HepG2 (cell line): Measurements from ENCODE around the gene SMAP1. TPM values are rescaled to one million over a fixed set of nuclear protein-coding genes. Genes with fewer than 3 reads are reported as not detected.

Source experiments
- AHDC1 ChIP-seq: sonication (generic); formaldehyde crosslinking; IDR thresholded peaks from 2 replicates; pipeline ENCODE4 v1.5.1; 2020; ENCODE audit warnings: mild to moderate bottlenecking, missing genetic modification reagents, borderline replicate concordance
- ATF3 ChIP-seq: sonication (generic); formaldehyde crosslinking; IDR thresholded peaks from 2 replicates; pipeline ENCODE4 v1.4.0; 2020; ENCODE audit warnings: missing genetic modification reagents
- CSRNP2 ChIP-seq: sonication (generic); formaldehyde crosslinking; conservative IDR thresholded peaks from 2 replicates; pipeline ENCODE4 v1.8.0; 2022; ENCODE audit warnings: low read depth, missing genetic modification reagents
- EP300 ChIP-seq, 3 experiments: sonication (generic) in 1 of 3; formaldehyde crosslinking in 1 of 3; IDR thresholded peaks; 2 replicates each; pipeline versions ENCODE4 v1.5.1 to v1.6.1; 2011 to 2020; ENCODE audit warnings: low read depth in 2 of 3, low read length in 2 of 3, borderline replicate concordance in 1 of 3, improper control_type of control experiment in 1 of 3, mild to moderate bottlenecking in 1 of 3, missing genetic modification reagents in 1 of 3, moderate library complexity in 1 of 3
- ETS1 ChIP-seq: sonication (generic); formaldehyde crosslinking; IDR thresholded peaks from 2 replicates; pipeline ENCODE4 v1.4.0; 2020; ENCODE audit warnings: missing genetic modification reagents
- HCFC1 ChIP-seq: fragments of 150-350 bp; IDR thresholded peaks from 2 replicates; pipeline ENCODE4 v1.6.1; 2014; ENCODE audit warnings: low read depth, low read length
- JUNB ChIP-seq: sonication (generic); formaldehyde crosslinking; IDR thresholded peaks from 2 replicates; pipeline ENCODE4 v1.8.0; 2022; ENCODE audit warnings: missing genetic modification reagents, mild to moderate bottlenecking, borderline replicate concordance
- KLF16 ChIP-seq, 2 experiments: sonication (generic) in 1 of 2; formaldehyde crosslinking in 1 of 2; IDR thresholded peaks; 2 replicates each; pipeline versions ENCODE4 v1.6.1 to v1.8.0; 2016 to 2023; ENCODE audit warnings: missing genetic modification reagents in 2 of 2, missing compliant biosample characterization in 1 of 2
- NR2F2 ChIP-seq: IDR thresholded peaks from 2 replicates; pipeline ENCODE4 v1.6.1; 2012; ENCODE audit warnings: low read depth, inconsistent platforms, borderline replicate concordance
- ONECUT2 ChIP-seq: sonication (generic); formaldehyde crosslinking; IDR thresholded peaks from 2 replicates; pipeline ENCODE4 v1.4.0; 2020; ENCODE audit warnings: missing genetic modification reagents
- POLR2AphosphoS2 ChIP-seq: IDR thresholded peaks from 2 replicates; pipeline ENCODE4 v1.6.1; 2011; ENCODE audit warnings: low read depth, low read length, improper control_type of control experiment
- PRMT3 ChIP-seq: sonication (generic); formaldehyde crosslinking; IDR thresholded peaks from 2 replicates; pipeline ENCODE4 v1.8.1; 2022; ENCODE audit warnings: low read depth, mild to moderate bottlenecking, moderate library complexity, missing genetic modification reagents, borderline replicate concordance
- SIX1 ChIP-seq: sonication (generic); formaldehyde crosslinking; IDR thresholded peaks from 2 replicates; pipeline ENCODE4 v1.4.0; 2020; ENCODE audit warnings: missing genetic modification reagents, borderline replicate concordance
- TCF7 ChIP-seq: sonication (generic); IDR thresholded peaks from 2 replicates; pipeline ENCODE4 v1.6.1; 2016; ENCODE audit warnings: antibody characterized with exemption, low read depth
- TCF7L2 ChIP-seq: IDR thresholded peaks from 2 replicates; pipeline ENCODE4 v1.6.1; 2011; ENCODE audit warnings: mild to moderate bottlenecking, low read depth, low read length, moderate library complexity
- TERF1 ChIP-seq: sonication (generic); formaldehyde crosslinking; IDR thresholded peaks from 2 replicates; pipeline ENCODE4 v1.8.0; 2022; ENCODE audit warnings: mild to moderate bottlenecking, missing genetic modification reagents, moderate library complexity
- TOPORS ChIP-seq: sonication (generic); formaldehyde crosslinking; IDR thresholded peaks from 2 replicates; pipeline ENCODE4 v1.8.0; 2023; ENCODE audit warnings: mild to moderate bottlenecking, missing genetic modification reagents
- polyA plus RNA-seq, 8 experiments: library from polyadenylated mRNA; depleted of rRNA in 3 of 8; stranded (reverse) in 7 of 8; unstranded in 1 of 8; fragments of >200 nt; fragmentation: Illumina TruSeq in 4 of 8; extraction: Trizol in 4 of 8; gene quantifications; 2 replicates each; pipeline versions ENCODE4 v1.2.1 to v1.2.3, GENCODE V29; 2011 to 2016; ENCODE audit warnings: low read depth in 4 of 8, missing spikeins in 1 of 8, mixed read lengths in 1 of 8; ENCODE audit not compliant: insufficient read depth in 1 of 8
- total RNA-seq, 5 experiments: library from RNA; depleted of rRNA; stranded (reverse); fragments of >200 nt; fragmentation: Illumina TruSeq; extraction: Trizol; gene quantifications; 2 replicates each; pipeline ENCODE4 v1.2.3, GENCODE V29; 2016; ENCODE audit warnings: low read depth in 1 of 5

The SMAP1 gene
- total and polyA plus RNA-seq, 2 of the 13 experiments (the other 11 are each of a cell fraction or from before 2014, with no cell fraction given) = 13.4 to 17.8 TPM

GRCh38 chr6:70839286-70840266 is 171.9 kb downstream of the SMAP1 start (continued):
- 0 out of 4 replicates have a peak, but pooled peaks of 1 of the 2 experiments have one; percentile 35 for TF ChIP-seq KLF16 (CRISPR knock-in tag; IDR thresholded peaks at IDR 0.05)
- no peak for TF ChIP-seq CSRNP2 (CRISPR knock-in tag)
- TF ChIP-seq PRMT3 (CRISPR knock-in tag) = no peak
- TF ChIP-seq ONECUT2 (CRISPR knock-in tag) = peak; percentile 74
- no peak for TF ChIP-seq ATF3
- TF ChIP-seq AHDC1 (CRISPR knock-in tag) = peak; percentile 42; the same call in 1 of the 2 replicates
- TF ChIP-seq NR2F2 = no peak
- TF ChIP-seq HCFC1 = no peak
- TF ChIP-seq JUNB (CRISPR knock-in tag) = no peak
- no peak for TF ChIP-seq TOPORS (CRISPR knock-in tag)
- TF ChIP-seq TCF7L2 = no peak
- TF ChIP-seq TCF7 = peak; percentile 17; the same call in 1 of the 2 replicates
- TF ChIP-seq SIX1 (CRISPR knock-in tag) = no peak
- TF ChIP-seq EP300 (IDR thresholded peaks at IDR 0.05; ENCODE audit: low read depth in 2 of 2, low read length in 2 of 2) = 0 out of 4 replicates have a peak, but pooled peaks of 1 of the 2 experiments have one; percentile 11
- no peak for TF ChIP-seq EP300 (CRISPR knock-in tag; IDR thresholded peaks at IDR 0.05; ENCODE audit: borderline replicate concordance)
- TF ChIP-seq ETS1 (CRISPR knock-in tag) = no peak
- no peak for TF ChIP-seq TERF1 (CRISPR knock-in tag)
- TF ChIP-seq POLR2AphosphoS2 = no peak
